GM23338 (cell line): ENCODE data around the gene GPRC5B. TPM values are rescaled to one million over a fixed set of nuclear protein-coding genes. Genes with fewer than 3 reads are reported as not detected.

Experiments
- ATAC-seq: fragments of 200-7000 bp; cut with Tn5 transposase; 3 replicates; pipeline ENCODE4 v1.9.1; 2020
- DNase-seq: peaks from one replicate; pipeline ENCODE4 v3.0.0-alpha.2; 2015; ENCODE audit warnings: low spot score
- H2AFZ ChIP-seq: fragments of 200-600 bp; sonication (generic); 2 replicates; pipeline ENCODE4 v1.8.0; 2016; ENCODE audit warnings: antibody characterized with exemption, mild to moderate bottlenecking, moderate library complexity
- H3F3A ChIP-seq: fragments of 200-600 bp; sonication (generic); replicated peaks from 2 replicates; pipeline ENCODE4 v1.8.0; 2017; ENCODE audit warnings: antibody characterized with exemption, mixed run types, low read depth
- H3K27ac ChIP-seq: fragments of 200-600 bp; sonication (generic); 2 replicates; pipeline ENCODE4 v1.6.1; 2016; ENCODE audit warnings: low read depth
- H3K27me3 ChIP-seq: fragments of 200-600 bp; sonication (generic); 2 replicates; pipeline ENCODE4 v1.8.0; 2016; ENCODE audit warnings: mild to moderate bottlenecking, mixed run types, moderate library complexity; ENCODE audit not compliant: insufficient read depth
- H3K36me3 ChIP-seq: fragments of 200-600 bp; sonication (generic); 2 replicates; pipeline ENCODE4 v1.8.0; 2016; ENCODE audit warnings: mild to moderate bottlenecking; ENCODE audit not compliant: insufficient read depth
- H3K4me1 ChIP-seq: fragments of 200-600 bp; sonication (generic); 2 replicates; pipeline ENCODE4 v1.8.0; 2016; ENCODE audit warnings: mild to moderate bottlenecking, moderate library complexity; ENCODE audit not compliant: insufficient read depth
- H3K4me2 ChIP-seq: fragments of 200-600 bp; sonication (generic); 2 replicates; pipeline ENCODE4 v1.7.1; 2017; ENCODE audit warnings: mixed run types
- H3K4me3 ChIP-seq: fragments of 200-600 bp; sonication (generic); 2 replicates; pipeline ENCODE4 v1.6.1; 2016; ENCODE audit warnings: mixed run types
- H3K79me2 ChIP-seq: fragments of 200-600 bp; sonication (generic); replicated peaks from 2 replicates; pipeline ENCODE4 v1.8.0; 2017; ENCODE audit warnings: mild to moderate bottlenecking; ENCODE audit not compliant: insufficient read depth
- H3K9me2 ChIP-seq: fragments of 200-600 bp; sonication (generic); 2 replicates; pipeline ENCODE4 v1.8.0; 2017; ENCODE audit not compliant: insufficient read depth
- H4K20me1 ChIP-seq: fragments of 200-600 bp; sonication (generic); replicated peaks from 2 replicates; pipeline ENCODE4 v1.8.0; 2017; ENCODE audit warnings: mild to moderate bottlenecking; ENCODE audit not compliant: insufficient read depth
- H3K27ac Mint-ChIP-seq: 2 replicates; pipeline ENCODE4 v1.8.0; 2020; ENCODE audit warnings: inconsistent platforms, mild to moderate bottlenecking, moderate library complexity, mixed read lengths
- H3K27me3 Mint-ChIP-seq: 3 replicates; pipeline ENCODE4 v1.8.0; 2022; ENCODE audit warnings: low read depth, mild to moderate bottlenecking, moderate library complexity, mixed read lengths, inconsistent platforms; ENCODE audit not compliant: insufficient read depth, poor library complexity
- H3K36me3 Mint-ChIP-seq: 3 replicates; pipeline ENCODE4 v1.8.0; 2021; ENCODE audit warnings: low read depth, mild to moderate bottlenecking, inconsistent platforms, moderate library complexity, mixed read lengths
- H3K4me1 Mint-ChIP-seq: 3 replicates; pipeline ENCODE4 v1.8.0; 2020; ENCODE audit warnings: mild to moderate bottlenecking, inconsistent platforms, mixed read lengths
- H3K4me3 Mint-ChIP-seq: 3 replicates; pipeline ENCODE4 v1.8.0; 2021; ENCODE audit warnings: moderate library complexity, mild to moderate bottlenecking, inconsistent platforms, mixed read lengths
- H3K9me3 Mint-ChIP-seq: 3 replicates; pipeline ENCODE4 v1.8.0; 2020; ENCODE audit warnings: moderate library complexity, mild to moderate bottlenecking, inconsistent platforms, mixed read lengths
- CREB1 ChIP-seq: fragments of 250-450 bp; sonication (Bioruptor Pico); IDR thresholded peaks from 2 replicates; pipeline ENCODE4 v1.5.0; 2020; ENCODE audit warnings: low read depth, mild to moderate bottlenecking, moderate library complexity
- CTCF ChIP-seq, 2 experiments: fragments of 200-600 bp in 1 of 2; sonication (generic) in 1 of 2; conservative IDR thresholded peaks; 2 replicates each; pipeline versions ENCODE4 v1.5.1 to v1.6.1; 2016 to 2017; ENCODE audit warnings: antibody characterized with exemption in 2 of 2, low read depth in 2 of 2, mild to moderate bottlenecking in 2 of 2, moderate library complexity in 1 of 2
- ETS1 ChIP-seq: IDR thresholded peaks from 2 replicates; pipeline ENCODE4 v1.6.1; 2016; ENCODE audit warnings: antibody characterized with exemption
- EZH2 ChIP-seq: fragments of 200-600 bp; sonication (generic); IDR thresholded peaks from one replicate; pipeline ENCODE4 v1.8.0; 2017; ENCODE audit warnings: antibody characterized with exemption, mild to moderate bottlenecking, low read depth; ENCODE audit not compliant: unreplicated experiment
- EZH2phosphoT487 ChIP-seq: fragments of 200-600 bp; sonication (generic); IDR thresholded peaks from one replicate; pipeline ENCODE4 v1.8.1; 2018; ENCODE audit warnings: antibody characterized with exemption; ENCODE audit not compliant: unreplicated experiment
- JUNB ChIP-seq: IDR thresholded peaks from one replicate; pipeline ENCODE4 v1.6.1; 2016; ENCODE audit warnings: antibody characterized with exemption; ENCODE audit not compliant: unreplicated experiment
- NANOG ChIP-seq: IDR thresholded peaks from 2 replicates; pipeline ENCODE4 v1.6.1; 2016; ENCODE audit warnings: antibody characterized with exemption, borderline replicate concordance
- POLR2AphosphoS5 ChIP-seq: IDR thresholded peaks from 2 replicates; pipeline ENCODE4 v1.6.1; 2016; ENCODE audit warnings: antibody characterized with exemption, low read depth
- REST ChIP-seq: IDR thresholded peaks from one replicate; pipeline ENCODE4 v1.6.1; 2018; ENCODE audit warnings: antibody characterized with exemption; ENCODE audit not compliant: unreplicated experiment
- STAT1 ChIP-seq: IDR thresholded peaks from one replicate; pipeline ENCODE4 v1.6.1; 2016; ENCODE audit warnings: antibody characterized with exemption; ENCODE audit not compliant: unreplicated experiment
- ZNF114 ChIP-seq: fragments of 250-450 bp; sonication (Bioruptor Pico); IDR thresholded peaks from 2 replicates; pipeline ENCODE4 v1.5.0; 2020; ENCODE audit warnings: mild to moderate bottlenecking, moderate library complexity
- ZNF331 ChIP-seq: fragments of 250-450 bp; sonication (Bioruptor Pico); IDR thresholded peaks from 2 replicates; pipeline ENCODE4 v1.5.0; 2020; ENCODE audit warnings: low read depth, mild to moderate bottlenecking, moderate library complexity
- ZNF462 ChIP-seq: fragments of 250-450 bp; sonication (Bioruptor Pico); IDR thresholded peaks from 2 replicates; pipeline ENCODE4 v1.5.0; 2020; ENCODE audit warnings: mild to moderate bottlenecking, moderate library complexity
- polyA plus RNA-seq: library from polyadenylated mRNA; unstranded; fragments of >200 nt; fragmentation: Nextera tagmentation; extraction: Ambion mirVana; gene quantifications from 2 replicates; pipeline ENCODE4 v1.2.1, GENCODE V29; 2016
- total RNA-seq: library from RNA; depleted of rRNA; stranded (reverse); fragments of >200 nt; shearing (Covaris generic); gene quantifications from 2 replicates; pipeline ENCODE4 v1.2.3, GENCODE V29; 2014

The GPRC5B gene
- total and polyA plus RNA-seq, 2 experiments from 2014 or later = 70.9 to 82.5 TPM

- H3K36me3 Mint-ChIP-seq = peaks cover 52% of the 10 kb centered on the region
- Histone ChIP-seq H3K36me3 (0 out of 2 replicates have a peak, but pooled peaks cover 7% of the 10 kb centered on the region), H3K4me3 (no peak overlapping the region), H3K27ac (no peak overlapping the region; the same call in 1 of the 2 replicates), H3K27me3 (no peaks in the 10 kb centered on the region), H3K9me2 (no peaks in the 10 kb centered on the region), H3K4me1 (peaks cover 86% of the 10 kb centered on the region), H3K79me2 (peaks cover 9% of the 10 kb centered on the region; the same call in 1 of the 2 replicates), H2AFZ (no peak overlapping the region), H4K20me1 (no peaks in the 10 kb centered on the region), H3F3A (peaks cover 22% of the 10 kb centered on the region), H3K4me2 (no peak overlapping the region)
- H3K27me3 Mint-ChIP-seq = peaks cover 14% of the 10 kb centered on the region
- no peaks in the 10 kb centered on the region; the same call in 2 of the 3 replicates for H3K9me3 Mint-ChIP-seq
- no peak overlapping the region for H3K4me3 Mint-ChIP-seq
- no peak for ATAC-seq
- H3K4me1 Mint-ChIP-seq = peaks cover 89% of the 10 kb centered on the region
- no peak for DNase-seq
- TF ChIP-seq REST (no peak), EZH2 (no peak), POLR2AphosphoS5 (no peak), EZH2phosphoT487 (no peak), ZNF114 (no peak), ETS1 (no peak), CTCF (conservative IDR thresholded peaks at IDR 0.05; ENCODE audit: low read depth in 2 of 2) (no peak), ZNF462 (CRISPR knock-in tag) (no peak), ZNF331 (CRISPR knock-in tag) (no peak), CREB1 (CRISPR knock-in tag) (no peak), STAT1 (no peak), JUNB (no peak), NANOG (no peak)
- H3K27ac Mint-ChIP-seq = peak overlapping the region; percentile 57; the same call in 1 of the 2 replicates
Measured at GRCh38 chr16:19856120-19856519, 28.5 kb downstream of the GPRC5B start.
